ENCODE measurements around the gene VMAC.

DNA sequence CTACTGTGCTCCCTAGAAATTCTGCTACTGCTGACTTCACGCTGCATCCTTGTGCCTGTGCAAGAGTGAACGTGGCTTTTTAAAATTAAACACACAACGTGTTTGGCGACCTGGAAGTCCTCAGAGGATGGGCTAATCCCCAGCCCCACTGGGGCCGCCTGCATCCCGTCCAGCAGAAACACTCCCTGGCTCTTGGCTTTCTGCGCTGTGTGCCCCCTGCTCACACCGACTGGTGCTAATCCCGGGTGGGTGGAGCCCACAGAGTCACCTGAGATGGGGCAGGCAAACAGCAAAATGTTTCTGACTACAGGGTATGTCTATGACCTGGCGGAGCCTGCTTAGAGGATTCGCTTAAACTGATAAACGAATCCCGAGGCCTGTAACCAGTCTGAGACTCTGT, 24.5 kb downstream of the VMAC start:
- TF ChIP-seq, protein P1, sequence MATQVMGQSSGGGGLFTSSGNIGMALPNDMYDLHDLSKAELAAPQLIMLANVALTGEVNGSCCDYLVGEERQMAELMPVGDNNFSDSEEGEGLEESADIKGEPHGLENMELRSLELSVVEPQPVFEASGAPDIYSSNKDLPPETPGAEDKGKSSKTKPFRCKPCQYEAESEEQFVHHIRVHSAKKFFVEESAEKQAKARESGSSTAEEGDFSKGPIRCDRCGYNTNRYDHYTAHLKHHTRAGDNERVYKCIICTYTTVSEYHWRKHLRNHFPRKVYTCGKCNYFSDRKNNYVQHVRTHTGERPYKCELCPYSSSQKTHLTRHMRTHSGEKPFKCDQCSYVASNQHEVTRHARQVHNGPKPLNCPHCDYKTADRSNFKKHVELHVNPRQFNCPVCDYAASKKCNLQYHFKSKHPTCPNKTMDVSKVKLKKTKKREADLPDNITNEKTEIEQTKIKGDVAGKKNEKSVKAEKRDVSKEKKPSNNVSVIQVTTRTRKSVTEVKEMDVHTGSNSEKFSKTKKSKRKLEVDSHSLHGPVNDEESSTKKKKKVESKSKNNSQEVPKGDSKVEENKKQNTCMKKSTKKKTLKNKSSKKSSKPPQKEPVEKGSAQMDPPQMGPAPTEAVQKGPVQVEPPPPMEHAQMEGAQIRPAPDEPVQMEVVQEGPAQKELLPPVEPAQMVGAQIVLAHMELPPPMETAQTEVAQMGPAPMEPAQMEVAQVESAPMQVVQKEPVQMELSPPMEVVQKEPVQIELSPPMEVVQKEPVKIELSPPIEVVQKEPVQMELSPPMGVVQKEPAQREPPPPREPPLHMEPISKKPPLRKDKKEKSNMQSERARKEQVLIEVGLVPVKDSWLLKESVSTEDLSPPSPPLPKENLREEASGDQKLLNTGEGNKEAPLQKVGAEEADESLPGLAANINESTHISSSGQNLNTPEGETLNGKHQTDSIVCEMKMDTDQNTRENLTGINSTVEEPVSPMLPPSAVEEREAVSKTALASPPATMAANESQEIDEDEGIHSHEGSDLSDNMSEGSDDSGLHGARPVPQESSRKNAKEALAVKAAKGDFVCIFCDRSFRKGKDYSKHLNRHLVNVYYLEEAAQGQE (IDR thresholded peaks at IDR 0.05; ENCODE audit: insufficient read depth in 1 of 2, low read depth in 2 of 2, low read length in 2 of 2): no peak
- TF ChIP-seq POLR2AphosphoS5 (IDR thresholded peaks at IDR 0.05; ENCODE audit: low read depth, low read length) (no peak), TAF1 (IDR thresholded peaks at IDR 0.05; ENCODE audit: borderline replicate concordance, insufficient read depth, low read length) (no peak), FOXP2 (optimal IDR thresholded peaks at IDR 0.05; ENCODE audit: borderline replicate concordance, extremely low read depth, extremely low read length, insufficient read depth) (no peak)

Measured in PFSK-1 (cell line).